Tibial artery (tissue), 4 donors: Measurements from ENCODE around the gene NCBP3.

ENCODE experiments used
- DNase-seq, 2 donors: peaks; one replicate each; pipeline ENCODE4 v3.0.0-alpha.2; 2019
- H3K27ac ChIP-seq, 2 donors: fragments of 200-600 bp; sonication (generic) in 1 of 2; 1 replicate in 1 of 2; 2 replicates in 1 of 2; pipeline ENCODE4 v1.5.1; 2018 to 2019; ENCODE audit warnings: mild to moderate bottlenecking in 1 of 2
- H3K27me3 ChIP-seq, 2 donors: fragments of 200-600 bp; sonication (generic) in 1 of 2; one replicate each; pipeline versions ENCODE4 v1.5.1 to v1.6.0; 2016 to 2019
- H3K36me3 ChIP-seq, 3 donors: fragments of 200-600 bp; sonication (generic) in 2 of 3; one replicate each; pipeline ENCODE4 v1.5.1; 2016 to 2019; ENCODE audit warnings: mild to moderate bottlenecking in 2 of 3
- H3K4me1 ChIP-seq, 4 donors: fragments of 200-600 bp; sonication (generic) in 2 of 4; 1 replicate in 3 of 4; 2 replicates in 1 of 4; pipeline ENCODE4 v1.5.1; 2016 to 2019
- H3K4me3 ChIP-seq, 2 donors: fragments of 200-600 bp; sonication (generic) in 1 of 2; 1 replicate in 1 of 2; 2 replicates in 1 of 2; pipeline ENCODE4 v1.5.1; 2018 to 2019; ENCODE audit warnings: mild to moderate bottlenecking in 2 of 2
- H3K9me3 ChIP-seq, 3 donors: fragments of 200-600 bp; sonication (generic) in 1 of 3; one replicate each; pipeline ENCODE4 v1.5.1; 2016 to 2019
- CTCF ChIP-seq, 2 experiments: fragments of 200-600 bp in 1 of 2; fragments of 450-650 bp in 1 of 2; IDR thresholded peaks; one replicate each; pipeline ENCODE4 v1.5.1; 2017 to 2019; ENCODE audit warnings: antibody characterized with exemption in 2 of 2, mild to moderate bottlenecking in 1 of 2, moderate library complexity in 1 of 2
- intact Hi-C: fragments of 100-400 bp; cut with DNase I; formaldehyde crosslinking; loops from one replicate; pipeline ENCODE4 v1.15.0; 2023; ENCODE audit warnings: low total_unique reads

NCBP3 gene

GRCh38 chr17:3821101-3821500 lies 24.9 kb downstream of the NCBP3 start:
- TF ChIP-seq CTCF (IDR thresholded peaks at IDR 0.05), result no peak
- no peaks in the 10 kb centered on the region for H3K27me3 ChIP-seq
- H3K36me3 ChIP-seq, result peaks cover 86 to 99% (median 91%) of the 10 kb centered on the region in 3 donors
- DNase-seq, result no peak
- no peaks in the 10 kb centered on the region for H3K9me3 ChIP-seq
- H3K27ac ChIP-seq, result no peak overlapping the region
- intact Hi-C loops, result no loop called here
- H3K4me1 ChIP-seq, result no peaks in the 10 kb centered on the region
- H3K4me3 ChIP-seq, result no peak overlapping the region

- Histone ChIP-seq H3K4me3 (no peak overlapping the region), H3K36me3 (peaks cover 91 to 100% (median 99%) of the 10 kb centered on the region in 3 donors), H3K27me3 (no peaks in the 10 kb centered on the region), H3K4me1 (no peaks in the 10 kb centered on the region), H3K27ac (no peak overlapping the region), H3K9me3 (no peaks in the 10 kb centered on the region)
- no peak for DNase-seq
- TF ChIP-seq CTCF (IDR thresholded peaks at IDR 0.05), result no peak
- intact Hi-C loops, result no loop called here
Observed at GRCh38 chr17:3818786-3819185, 27.3 kb downstream of the NCBP3 start.

- no peak overlapping the region for H3K4me3 ChIP-seq
- no peak for DNase-seq
- H3K4me1 ChIP-seq, result no peaks in the 10 kb centered on the region
- no peaks in the 10 kb centered on the region for H3K27me3 ChIP-seq
- TF ChIP-seq CTCF (IDR thresholded peaks at IDR 0.05), result no peak
- peaks cover 91 to 100% (median 99%) of the 10 kb centered on the region in 3 donors for H3K36me3 ChIP-seq
- no peaks in the 10 kb centered on the region for H3K9me3 ChIP-seq
- no peak overlapping the region for H3K27ac ChIP-seq
- intact Hi-C loops, result no loop called here
Observed at GRCh38 chr17:3817851-3818605, 28.0 kb downstream of the NCBP3 start.

GRCh38 chr17:3815925-3816324 lies 30.1 kb downstream of the NCBP3 start:
- Histone ChIP-seq H3K4me1 (no peaks in the 10 kb centered on the region), H3K4me3 (no peak overlapping the region), H3K9me3 (no peaks in the 10 kb centered on the region), H3K27me3 (no peaks in the 10 kb centered on the region), H3K27ac (no peak overlapping the region), H3K36me3 (peaks cover 88 to 100% (median 98%) of the 10 kb centered on the region in 3 donors)
- intact Hi-C loops, result no loop called here
- TF ChIP-seq CTCF (IDR thresholded peaks at IDR 0.05), result no peak
- no peak for DNase-seq

GRCh38 chr17:3815122-3815521 lies 30.9 kb downstream of the NCBP3 start:
- H3K4me1 ChIP-seq, result no peaks in the 10 kb centered on the region
- no peak for DNase-seq
- H3K27ac ChIP-seq, result no peak overlapping the region
- H3K27me3 ChIP-seq, result no peaks in the 10 kb centered on the region
- no peak for TF ChIP-seq CTCF (IDR thresholded peaks at IDR 0.05)
- intact Hi-C loops, result no loop called here
- H3K36me3 ChIP-seq, result peaks cover 88 to 100% (median 99%) of the 10 kb centered on the region in 3 donors
- H3K4me3 ChIP-seq, result no peak overlapping the region
- H3K9me3 ChIP-seq, result no peaks in the 10 kb centered on the region
